HCT116 (cell line): Measurements from ENCODE around the gene MBD5. TPM values are rescaled to one million over a fixed set of nuclear protein-coding genes. Genes with fewer than 3 reads are reported as not detected.
"Not testable (repeated sequence)": the region's sequence is repeated elsewhere in the genome, so short reads cannot be mapped to it uniquely, and the experiment has no call there.

Experiments used
- ATAC-seq: fragments of 200-7000 bp; cut with Tn5 transposase; 2 replicates; pipeline ENCODE4 v1.9.1; 2020; ENCODE audit warnings: mild to moderate bottlenecking, moderate library complexity
- BruUV-seq: library from RNA; stranded (reverse); fragments of 400-500 nt; replicated peaks from 2 replicates; lab custom pipeline; 2021; lab: Mats Ljungman, UMichigan
- CTCF ChIA-PET: fragments of 300-600 bp; sonication (Branson Sonifier 250); formaldehyde crosslinking; loops from one replicate; lab custom pipeline; 2021; ENCODE audit warnings: antibody characterized with exemption; lab: Charles Lee
- POLR2A ChIA-PET: fragments of 300-600, 350-600 bp; sonication (Branson Sonifier 250); formaldehyde crosslinking; loops from one replicate; lab custom pipeline; 2021; ENCODE audit warnings: antibody characterized with exemption; lab: Charles Lee
- RAD21 ChIA-PET, 2 experiments: fragments of 300-600 bp; sonication (Branson Sonifier 250); formaldehyde crosslinking; loops; one replicate each; lab custom pipeline; 2023; ENCODE audit warnings: low total read pairs in 2 of 2; ENCODE audit not compliant: uncharacterized antibody in 2 of 2, unreplicated experiment in 2 of 2, low non-redundant PET in 1 of 2; lab: Charles Lee
- DNase-seq: peaks from one replicate; pipeline ENCODE4 v3.0.0-alpha.2; 2010; ENCODE audit warnings: low read depth, low spot score
- H2AFZ ChIP-seq: fragments of 200-600 bp; shearing (Covaris generic), sonication (generic); 2 replicates; pipeline ENCODE4 v1.6.1; 2017; ENCODE audit warnings: low read depth, mixed run types, mixed read lengths, antibody characterized with exemption, low read length; ENCODE audit not compliant: poor library complexity, severe bottlenecking
- H3K27ac ChIP-seq: 2 replicates; pipeline ENCODE4 v1.5.1; 2012; ENCODE audit warnings: low read depth, low read length
- H3K27me3 ChIP-seq: fragments of 200-600 bp; sonication (generic); 2 replicates; pipeline ENCODE4 v1.6.1; 2016; ENCODE audit warnings: mixed run types, low read length, mixed read lengths; ENCODE audit not compliant: insufficient read depth
- H3K36me3 ChIP-seq, 2 experiments: fragments of 200-500 bp in 1 of 2; fragments of 200-600 bp in 1 of 2; sonication (Bioruptor generic) in 1 of 2; sonication (generic) in 1 of 2; 2 replicates each; pipeline versions ENCODE4 v1.5.1 to v1.6.1; 2014 to 2016; ENCODE audit warnings: low read length in 2 of 2, inconsistent platforms in 1 of 2, mixed read lengths in 1 of 2, mixed run types in 1 of 2; ENCODE audit not compliant: insufficient read depth in 2 of 2, control insufficient read depth in 1 of 2
- H3K4me1 ChIP-seq, 2 experiments: fragments of 200-600 bp in 1 of 2; sonication (generic) in 1 of 2; 2 replicates each; pipeline versions ENCODE4 v1.5.1 to v1.6.1; 2012 to 2017; ENCODE audit warnings: low read length in 2 of 2, inconsistent platforms in 1 of 2, mild to moderate bottlenecking in 1 of 2, mixed read lengths in 1 of 2, mixed run types in 1 of 2, moderate library complexity in 1 of 2; ENCODE audit not compliant: insufficient read depth in 2 of 2, control insufficient read depth in 1 of 2
- H3K4me2 ChIP-seq: fragments of 200-600 bp; sonication (generic); 2 replicates; pipeline ENCODE4 v1.6.1; 2017; ENCODE audit warnings: mixed run types, low read length, mixed read lengths
- H3K4me3 ChIP-seq, 2 experiments: fragments of 200-600 bp in 1 of 2; sonication (generic) in 1 of 2; replicated peaks in 1 of 2; 2 replicates each; pipeline ENCODE4 v1.5.1; 2011 to 2016; ENCODE audit warnings: low read length in 2 of 2, control low read depth in 1 of 2, low read depth in 1 of 2, mild to moderate bottlenecking in 1 of 2, mixed read lengths in 1 of 2, mixed run types in 1 of 2
- H3K79me2 ChIP-seq: fragments of 200-600 bp; sonication (generic); 2 replicates; pipeline ENCODE4 v1.6.1; 2017; ENCODE audit warnings: mild to moderate bottlenecking, mixed run types, low read length, moderate library complexity, mixed read lengths; ENCODE audit not compliant: insufficient read depth
- H3K9ac ChIP-seq: fragments of 200-600 bp; sonication (generic); 2 replicates; pipeline ENCODE4 v1.6.1; 2016; ENCODE audit warnings: low read length, mixed read lengths
- H3K9me2 ChIP-seq: fragments of 200-600 bp; sonication (generic), shearing (Covaris generic); 2 replicates; pipeline ENCODE4 v1.6.1; 2017; ENCODE audit warnings: mixed run types, mild to moderate bottlenecking, moderate library complexity; ENCODE audit not compliant: insufficient read depth
- H3K9me3 ChIP-seq, 2 experiments: fragments of 200-500 bp in 1 of 2; fragments of 200-600 bp in 1 of 2; sonication (Bioruptor generic) in 1 of 2; sonication (generic) in 1 of 2; 2 replicates each; pipeline ENCODE4 v1.6.1; 2014 to 2017; ENCODE audit warnings: low read length in 2 of 2, mixed read lengths in 2 of 2, inconsistent platforms in 1 of 2, low read depth in 1 of 2, mild to moderate bottlenecking in 1 of 2, mixed run types in 1 of 2, moderate library complexity in 1 of 2; ENCODE audit not compliant: control insufficient read depth in 1 of 2, insufficient read depth in 1 of 2
- H4K20me1 ChIP-seq: fragments of 200-600 bp; sonication (generic), shearing (Covaris generic); 2 replicates; pipeline ENCODE4 v1.6.1; 2017; ENCODE audit warnings: mixed run types, mild to moderate bottlenecking, moderate library complexity; ENCODE audit not compliant: insufficient read depth
- CEBPB ChIP-seq: IDR thresholded peaks from 2 replicates; pipeline ENCODE4 v1.6.1; 2012; ENCODE audit warnings: low read depth
- ELF1 ChIP-seq: IDR thresholded peaks from 2 replicates; pipeline ENCODE4 v1.6.1; 2012; ENCODE audit warnings: low read depth, borderline replicate concordance
- EZH2phosphoT487 ChIP-seq: fragments of 200-600 bp; IDR thresholded peaks from 2 replicates; pipeline ENCODE4 v1.6.1; 2018; ENCODE audit warnings: antibody characterized with exemption, borderline replicate concordance
- POLR2A ChIP-seq: IDR thresholded peaks from 2 replicates; pipeline ENCODE4 v1.7.0; 2011; ENCODE audit warnings: borderline replicate concordance; ENCODE audit not compliant: insufficient read depth, insufficient read length; ENCODE audit errors: extremely low read depth
- POLR2AphosphoS5 ChIP-seq: IDR thresholded peaks from 2 replicates; pipeline ENCODE4 v1.6.1; 2011; ENCODE audit warnings: mild to moderate bottlenecking, low read depth, low read length, moderate library complexity
- RAD21 ChIP-seq: IDR thresholded peaks from 2 replicates; pipeline ENCODE4 v1.6.1; 2012; ENCODE audit warnings: low read depth, mild to moderate bottlenecking
- REST ChIP-seq: IDR thresholded peaks from 2 replicates; pipeline ENCODE4 v1.6.1; 2012; ENCODE audit warnings: low read depth
- SRF ChIP-seq: IDR thresholded peaks from 2 replicates; pipeline ENCODE4 v1.6.1; 2012; ENCODE audit warnings: low read depth
- TCF7L2 ChIP-seq: IDR thresholded peaks from 2 replicates; pipeline ENCODE4 v1.7.0; 2011; ENCODE audit warnings: borderline replicate concordance, inconsistent platforms; ENCODE audit not compliant: insufficient read depth, insufficient read length; ENCODE audit errors: extremely low read depth
- ZNF274 ChIP-seq: fragments of 200-500 bp; sonication (Bioruptor generic); IDR thresholded peaks from 2 replicates; pipeline ENCODE4 v1.6.1; 2014; ENCODE audit warnings: mild to moderate bottlenecking, low read depth, low read length, inconsistent platforms
- intact Hi-C: fragments of 100-400 bp; cut with micrococcal nuclease; formaldehyde crosslinking; loops from 2 replicates; pipeline ENCODE4 v1.10.0; 2022
- total RNA-seq: library from RNA; stranded (reverse); gene quantifications from one replicate; pipeline ENCODE4 v1.2.1, GENCODE V29; 2021; ENCODE audit not compliant: unreplicated experiment
- TF ChIP-seq, protein P1 (sequence below), 3 experiments: fragments of 200-600 bp in 1 of 3; sonication (generic) in 1 of 3; IDR thresholded peaks in 2 of 3; conservative IDR thresholded peaks in 1 of 3; 2 replicates each; pipeline ENCODE4 v1.5.1; 2012 to 2017; ENCODE audit warnings: low read depth in 2 of 3, low read length in 2 of 3, antibody characterized with exemption in 1 of 3, borderline replicate concordance in 1 of 3, control low read depth in 1 of 3, mild to moderate bottlenecking in 1 of 3, mixed read lengths in 1 of 3, mixed run types in 1 of 3, moderate library complexity in 1 of 3; ENCODE audit not compliant: insufficient read depth in 1 of 3

The MBD5 gene
- total RNA-seq, 1 experiment from 2014 or later = 20.5 TPM

- TF ChIP-seq ELF1 (no peak), POLR2AphosphoS5 (no peak), EZH2phosphoT487 (no peak), CEBPB (no peak), ZNF274 (no peak), RAD21 (no peak), POLR2A (no peak), REST (no peak), TCF7L2 (no peak), SRF (no peak)
- TF ChIP-seq, protein P1, sequence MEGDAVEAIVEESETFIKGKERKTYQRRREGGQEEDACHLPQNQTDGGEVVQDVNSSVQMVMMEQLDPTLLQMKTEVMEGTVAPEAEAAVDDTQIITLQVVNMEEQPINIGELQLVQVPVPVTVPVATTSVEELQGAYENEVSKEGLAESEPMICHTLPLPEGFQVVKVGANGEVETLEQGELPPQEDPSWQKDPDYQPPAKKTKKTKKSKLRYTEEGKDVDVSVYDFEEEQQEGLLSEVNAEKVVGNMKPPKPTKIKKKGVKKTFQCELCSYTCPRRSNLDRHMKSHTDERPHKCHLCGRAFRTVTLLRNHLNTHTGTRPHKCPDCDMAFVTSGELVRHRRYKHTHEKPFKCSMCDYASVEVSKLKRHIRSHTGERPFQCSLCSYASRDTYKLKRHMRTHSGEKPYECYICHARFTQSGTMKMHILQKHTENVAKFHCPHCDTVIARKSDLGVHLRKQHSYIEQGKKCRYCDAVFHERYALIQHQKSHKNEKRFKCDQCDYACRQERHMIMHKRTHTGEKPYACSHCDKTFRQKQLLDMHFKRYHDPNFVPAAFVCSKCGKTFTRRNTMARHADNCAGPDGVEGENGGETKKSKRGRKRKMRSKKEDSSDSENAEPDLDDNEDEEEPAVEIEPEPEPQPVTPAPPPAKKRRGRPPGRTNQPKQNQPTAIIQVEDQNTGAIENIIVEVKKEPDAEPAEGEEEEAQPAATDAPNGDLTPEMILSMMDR (IDR thresholded peaks at IDR 0.05 in 2 of 3, conservative IDR thresholded peaks at IDR 0.05 in 1 of 3; ENCODE audit: borderline replicate concordance in 1 of 3, insufficient read depth in 1 of 3, low read depth in 2 of 3, low read length in 2 of 3) = no peak
- Histone ChIP-seq H3K4me2 (no peak overlapping the region), H4K20me1 (no peaks in the 10 kb centered on the region), H3K36me3 (no peaks in the 10 kb centered on the region), H3K4me3 (no peak overlapping the region), H3K79me2 (no peaks in the 10 kb centered on the region), H3K27me3 (peaks cover 5% of the 10 kb centered on the region; the same call in 1 of the 2 replicates), H2AFZ (no peak overlapping the region), H3K27ac (no peak overlapping the region), H3K9ac (no peak overlapping the region), H3K9me2 (no peaks in the 10 kb centered on the region), H3K9me3 (no peaks in the 10 kb centered on the region), H3K4me1 (no peaks in the 10 kb centered on the region)
- CTCF ChIA-PET = no interaction called here
- ATAC-seq (no peak), DNase-seq (no peak)
- BruUV-seq = no TSS peak
- POLR2A ChIA-PET = no interaction called here
- intact Hi-C loops = no loop called here
- RAD21 ChIA-PET = no interaction called here
Observed at GRCh38 chr2:148542614-148543013, 521.7 kb downstream of the MBD5 start.

DNA sequence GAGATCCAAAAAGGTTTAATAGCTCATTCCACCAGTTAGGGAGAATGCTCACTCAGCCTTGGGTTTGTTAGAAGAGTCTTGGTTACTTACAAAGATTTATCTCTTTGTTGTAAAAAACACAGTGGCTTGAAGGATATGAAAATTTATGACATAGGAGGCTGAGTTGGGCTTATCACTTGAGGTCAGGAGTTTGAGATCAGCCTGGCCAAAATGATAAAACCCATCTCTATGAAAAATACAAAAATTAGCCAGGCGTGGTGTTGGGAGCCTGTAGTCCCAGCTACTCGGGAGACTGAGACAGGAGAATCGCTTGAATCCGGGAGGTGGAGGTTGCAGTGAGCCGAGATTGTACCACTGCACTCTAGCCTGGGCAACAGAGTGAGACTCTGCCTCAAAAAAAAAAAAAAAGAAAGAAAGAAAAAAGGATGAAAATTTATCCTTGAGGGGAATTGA, 522.2 kb downstream of the MBD5 start:
- H3K9me2 ChIP-seq, H3K36me3 ChIP-seq, ATAC-seq, CTCF ChIA-PET, H3K4me1 ChIP-seq, H3K4me2 ChIP-seq, H3K4me3 ChIP-seq, DNase-seq, POLR2A ChIA-PET, H3K9me3 ChIP-seq, H3K27ac ChIP-seq, H3K79me2 ChIP-seq, H4K20me1 ChIP-seq, RAD21 ChIA-PET, H2AFZ ChIP-seq, intact Hi-C loops, H3K27me3 ChIP-seq, H3K9ac ChIP-seq, BruUV-seq: not testable (repeated sequence)
